IMR-90 (cell line): ENCODE results near the gene CHST6. TPM values are rescaled to one million over a fixed set of nuclear protein-coding genes. Genes with fewer than 3 reads are reported as not detected.

Experiments used
- ATAC-seq: fragments of 200-7000 bp; cut with Tn5 transposase; 2 replicates; pipeline ENCODE4 v1.9.1; 2020; ENCODE audit warnings: low read depth, mild to moderate bottlenecking, moderate library complexity
- BruUV-seq: library from RNA; stranded (reverse); fragments of 400-500 nt; replicated peaks from 2 replicates; lab custom pipeline; 2021; lab: Mats Ljungman, UMichigan
- CTCF ChIA-PET: fragments of 300-600 bp; formaldehyde crosslinking; extraction: SDS; loops from one replicate; lab custom pipeline; 2021; ENCODE audit warnings: antibody characterized with exemption; lab: Yijun Ruan, JAX
- POLR2A ChIA-PET: fragments of 300-600 bp; sonication (Branson Sonifier 250); formaldehyde crosslinking; loops from one replicate; lab custom pipeline; 2022; ENCODE audit warnings: antibody characterized with exemption; ENCODE audit not compliant: unreplicated experiment; lab: Charles Lee
- DNase-seq: peaks from one replicate; pipeline ENCODE4 v3.0.0; 2013
- H2AFZ ChIP-seq: replicated peaks from 2 replicates; pipeline ENCODE3; 2013; ENCODE audit warnings: low read length, mild to moderate bottlenecking; ENCODE audit not compliant: poor library complexity
- H2AK5ac ChIP-seq: 2 replicates; pipeline ENCODE4 v1.6.1; 2013; ENCODE audit warnings: low read depth, low read length, inconsistent platforms
- H2AK9ac ChIP-seq: replicated peaks from 2 replicates; pipeline ENCODE3; 2013; ENCODE audit warnings: mild to moderate bottlenecking, low read depth, low read length, moderate library complexity; ENCODE audit not compliant: poor library complexity
- H2BK120ac ChIP-seq: 2 replicates; pipeline ENCODE4 v1.6.1; 2013; ENCODE audit warnings: low read depth, low read length, inconsistent platforms
- H2BK15ac ChIP-seq: 3 replicates; pipeline ENCODE4 v1.6.1; 2013; ENCODE audit warnings: low read depth, low read length, inconsistent platforms
- H2BK20ac ChIP-seq: 2 replicates; pipeline ENCODE4 v1.6.1; 2013; ENCODE audit warnings: low read depth, mild to moderate bottlenecking, inconsistent platforms, low read length, moderate library complexity
- H2BK5ac ChIP-seq: 2 replicates; pipeline ENCODE4 v1.6.1; 2013; ENCODE audit warnings: mild to moderate bottlenecking, low read depth, low read length, inconsistent platforms; ENCODE audit not compliant: poor library complexity, severe bottlenecking
- H3K14ac ChIP-seq: replicated peaks from 2 replicates; pipeline ENCODE4 v1.6.1; 2013; ENCODE audit warnings: low read depth, low read length, inconsistent platforms
- H3K18ac ChIP-seq: 2 replicates; pipeline ENCODE4 v1.6.1; 2013; ENCODE audit warnings: low read depth, low read length, control low read depth
- H3K23ac ChIP-seq: 2 replicates; pipeline ENCODE4 v1.6.1; 2013; ENCODE audit warnings: low read depth, low read length, inconsistent platforms
- H3K27ac ChIP-seq: 2 replicates; pipeline ENCODE4 v1.5.1; 2013; ENCODE audit warnings: mild to moderate bottlenecking, control low read depth, low read length; ENCODE audit not compliant: insufficient read depth
- H3K27me3 ChIP-seq: 2 replicates; pipeline ENCODE4 v1.6.1; 2013; ENCODE audit warnings: low read length; ENCODE audit not compliant: control insufficient read depth, insufficient read depth
- H3K36me3 ChIP-seq: 2 replicates; pipeline ENCODE4 v1.6.1; 2013; ENCODE audit warnings: low read length, mixed read lengths; ENCODE audit not compliant: control insufficient read depth, insufficient read depth
- H3K4ac ChIP-seq: 2 replicates; pipeline ENCODE4 v1.6.1; 2013; ENCODE audit warnings: low read depth, low read length, inconsistent platforms
- H3K4me1 ChIP-seq: 2 replicates; pipeline ENCODE4 v1.6.1; 2013; ENCODE audit warnings: low read length, mixed read lengths; ENCODE audit not compliant: control insufficient read depth, insufficient read depth
- H3K4me2 ChIP-seq: 2 replicates; pipeline ENCODE4 v1.6.1; 2013; ENCODE audit warnings: low read depth, mild to moderate bottlenecking, control low read depth, low read length, moderate library complexity
- H3K4me3 ChIP-seq: 2 replicates; pipeline ENCODE4 v1.5.1; 2013; ENCODE audit warnings: low read depth, mild to moderate bottlenecking, control low read depth, low read length, moderate library complexity; ENCODE audit not compliant: insufficient read depth
- H3K56ac ChIP-seq: 2 replicates; pipeline ENCODE4 v1.6.1; 2013; ENCODE audit warnings: low read length, inconsistent platforms; ENCODE audit not compliant: insufficient read depth; ENCODE audit errors: extremely low read depth
- H3K79me1 ChIP-seq, 2 experiments: 2 replicates each; pipeline ENCODE4 v1.6.1; 2013; ENCODE audit warnings: low read length in 2 of 2, inconsistent platforms in 1 of 2, low read depth in 1 of 2
- H3K9ac ChIP-seq: 2 replicates; pipeline ENCODE4 v1.6.1; 2013; ENCODE audit warnings: low read depth, low read length, control low read depth
- H3K9me1 ChIP-seq: 2 replicates; pipeline ENCODE4 v1.6.1; 2013; ENCODE audit warnings: low read length, inconsistent platforms; ENCODE audit not compliant: insufficient read depth
- H3K9me3 ChIP-seq: 2 replicates; pipeline ENCODE4 v1.6.1; 2013; ENCODE audit warnings: low read length; ENCODE audit not compliant: control insufficient read depth, insufficient read depth
- H4K20me1 ChIP-seq: 2 replicates; pipeline ENCODE4 v1.6.1; 2013; ENCODE audit warnings: low read length, inconsistent platforms; ENCODE audit not compliant: insufficient read depth
- H4K5ac ChIP-seq: 2 replicates; pipeline ENCODE4 v1.6.1; 2013; ENCODE audit warnings: mild to moderate bottlenecking, low read depth, low read length, control low read depth
- H4K8ac ChIP-seq, 2 experiments: 2 replicates each; pipeline ENCODE4 v1.6.1; 2013; ENCODE audit warnings: low read depth in 2 of 2, low read length in 2 of 2, control low read depth in 1 of 2, inconsistent platforms in 1 of 2
- H4K91ac ChIP-seq: 2 replicates; pipeline ENCODE4 v1.6.1; 2013; ENCODE audit warnings: low read depth, low read length, inconsistent platforms; ENCODE audit not compliant: insufficient read depth
- BHLHE40 ChIP-seq: fragments of 150-350 bp; IDR thresholded peaks from 2 replicates; pipeline ENCODE4 v1.6.1; 2016; ENCODE audit warnings: mild to moderate bottlenecking, low read depth, low read length
- CEBPB ChIP-seq: IDR thresholded peaks from 2 replicates; pipeline ENCODE4 v1.6.1; 2012; ENCODE audit warnings: low read depth, low read length, improper control_type of control experiment
- CHD1 ChIP-seq: IDR thresholded peaks from 2 replicates; pipeline ENCODE4 v1.6.1; 2012; ENCODE audit warnings: low read depth, low read length, improper control_type of control experiment
- CTCF ChIP-seq: conservative IDR thresholded peaks from 2 replicates; pipeline ENCODE4 v1.5.1; 2012; ENCODE audit warnings: mild to moderate bottlenecking, low read depth, low read length, improper control_type of control experiment
- ELK1 ChIP-seq: fragments of 150-350 bp; IDR thresholded peaks from 2 replicates; pipeline ENCODE4 v1.6.1; 2016; ENCODE audit warnings: low read depth, mild to moderate bottlenecking, low read length, moderate library complexity, borderline replicate concordance
- FOS ChIP-seq: fragments of 150-350 bp; IDR thresholded peaks from 2 replicates; pipeline ENCODE4 v1.6.1; 2016; ENCODE audit warnings: low read depth, low read length
- MAFK ChIP-seq: IDR thresholded peaks from 2 replicates; pipeline ENCODE4 v1.6.1; 2012; ENCODE audit warnings: low read depth, low read length, improper control_type of control experiment
- MAZ ChIP-seq: IDR thresholded peaks from 2 replicates; pipeline ENCODE4 v1.6.1; 2012; ENCODE audit warnings: low read depth, mild to moderate bottlenecking, low read length, improper control_type of control experiment, moderate library complexity, borderline replicate concordance
- MXI1 ChIP-seq: IDR thresholded peaks from 2 replicates; pipeline ENCODE4 v1.6.1; 2012; ENCODE audit warnings: low read depth, mild to moderate bottlenecking, low read length, moderate library complexity, borderline replicate concordance
- NFE2L2 ChIP-seq: fragments of 150-350 bp; IDR thresholded peaks from 2 replicates; pipeline ENCODE4 v1.6.1; 2016; ENCODE audit warnings: low read depth, mild to moderate bottlenecking, low read length
- POLR2A ChIP-seq: IDR thresholded peaks from 2 replicates; pipeline ENCODE4 v1.6.1; 2012; ENCODE audit warnings: mild to moderate bottlenecking, low read depth, low read length
- RAD21 ChIP-seq: IDR thresholded peaks from 2 replicates; pipeline ENCODE4 v1.6.1; 2012; ENCODE audit warnings: low read length, improper control_type of control experiment
- RCOR1 ChIP-seq: IDR thresholded peaks from 2 replicates; pipeline ENCODE4 v1.6.1; 2012; ENCODE audit warnings: mild to moderate bottlenecking, low read length, improper control_type of control experiment; ENCODE audit not compliant: insufficient replicate concordance
- SMC3 ChIP-seq: fragments of 150-350 bp; IDR thresholded peaks from 2 replicates; pipeline ENCODE4 v1.6.1; 2016; ENCODE audit warnings: low read depth, mild to moderate bottlenecking, antibody characterized with exemption, low read length, moderate library complexity
- USF2 ChIP-seq: fragments of 150-350 bp; IDR thresholded peaks from 2 replicates; pipeline ENCODE4 v1.6.1; 2017; ENCODE audit warnings: mild to moderate bottlenecking, antibody characterized with exemption, low read length, low read depth
- WGBS, 2 experiments: methylation state at CpG; one replicate each; pipeline versions ENCODE4 v1.1.5 to v1.1.7; 2013; ENCODE audit warnings: missing lambda C conversion rate in 2 of 2; ENCODE audit not compliant: insufficient read length in 1 of 2; ENCODE audit errors: extremely low coverage in 2 of 2; 5-methylcytosine and 5-hydroxymethylcytosine counted together
- dilution Hi-C: fragments of 300-500 bp; cut with HindIII; formaldehyde crosslinking; loops from one replicate; pipeline ENCODE4 v1.14.3; 2018; ENCODE audit warnings: low sequenced_read_pairs; ENCODE audit not compliant: unreplicated experiment
- in situ Hi-C: fragments of 300-500 bp; cut with MboI; formaldehyde crosslinking; loops from 3 replicates; pipeline ENCODE4 v1.14.3; 2019; ENCODE audit warnings: low sequenced_read_pairs, inconsistent platforms, mixed read lengths
- intact Hi-C: fragments of 100-400 bp; cut with micrococcal nuclease; formaldehyde crosslinking; loops from 2 replicates; pipeline ENCODE4 v1.10.0; 2022
- polyA plus RNA-seq, 3 experiments: library from polyadenylated mRNA; depleted of rRNA; stranded (reverse); fragments of >200 nt; gene quantifications; 2 replicates each; pipeline ENCODE4 v1.2.3, GENCODE V29; 2012; ENCODE audit warnings: low replicate concordance in 1 of 3
- total RNA-seq: library from RNA; depleted of rRNA; stranded (reverse); fragments of >200 nt; gene quantifications from 2 replicates; pipeline ENCODE4 v1.2.3, GENCODE V29; 2012

The CHST6 gene
- total and polyA plus RNA-seq, 2 of the 4 experiments (the other 2 are of a cell fraction), result under 0.01 to 0.12 TPM

GRCh38 chr16:75529056-75529905 is 34.0 kb upstream of the CHST6 start:
- Histone ChIP-seq H3K4me1 (no peaks in the 10 kb centered on the region), H3K18ac (no peak overlapping the region), H2BK120ac (no peak overlapping the region), H3K9me1 (no peaks in the 10 kb centered on the region), H3K79me1 (no peaks in the 10 kb centered on the region), H3K27ac (no peak overlapping the region), H2BK15ac (no peak overlapping the region), H3K9me3 (no peaks in the 10 kb centered on the region; the same call in 1 of the 2 replicates), H3K4me3 (no peak overlapping the region), H4K91ac (no peak overlapping the region), H2BK5ac (no peak overlapping the region), H3K36me3 (no peaks in the 10 kb centered on the region), H2AK9ac (no peak overlapping the region), H4K8ac (no peak overlapping the region), H3K27me3 (peaks cover 16% of the 10 kb centered on the region), H3K4me2 (no peak overlapping the region), H4K20me1 (no peaks in the 10 kb centered on the region), H3K56ac (no peak overlapping the region), H3K14ac (no peak overlapping the region), H2AK5ac (no peak overlapping the region), H2BK20ac (no peak overlapping the region), H3K9ac (no peak overlapping the region), H2AFZ (no peak overlapping the region), H4K5ac (no peak overlapping the region), H3K4ac (no peak overlapping the region), H3K23ac (no peak overlapping the region)
- in situ Hi-C loops, result no loop called here
- intact Hi-C loops, result no loop called here
- no TSS peak for BruUV-seq
- ATAC-seq (no peak), DNase-seq (no peak)
- 88% methylated on average over 56 of the region's 81 CpGs; no CpG with 5 or more reads in 1 of the 2 experiments for WGBS, 2 experiments
- dilution Hi-C loops, result no loop called here
- POLR2A ChIA-PET, result no interaction called here
- CTCF ChIA-PET, result interaction anchor here (1.3 kb wide), 1 partner anchor 12 kb away, joined by 4 read pairs; no protein-coding TSS in a partner anchor
- TF ChIP-seq MAZ (no peak), CEBPB (no peak), MAFK (no peak), SMC3 (no peak), USF2 (no peak), MXI1 (no peak), CHD1 (no peak), RAD21 (no peak), ELK1 (no peak), BHLHE40 (no peak), NFE2L2 (no peak), FOS (no peak), POLR2A (no peak), CTCF (no peak), RCOR1 (no peak)
